ENCODE data around the gene RBM33.

Gene RBM33

GRCh38 chr7:155782466-155782865, 138.0 kb downstream of the RBM33 start:
- TF ChIP-seq TAF1 (IDR thresholded peaks at IDR 0.05; ENCODE audit: low read depth) (no peak), EGR1 (IDR thresholded peaks at IDR 0.05) (no peak), RAD21 (IDR thresholded peaks at IDR 0.05; ENCODE audit: low read depth) (no peak), CEBPB (IDR thresholded peaks at IDR 0.05) (no peak), ZBTB7A (IDR thresholded peaks at IDR 0.05; ENCODE audit: low read depth) (no peak), MAX (IDR thresholded peaks at IDR 0.05) (no peak), TEAD4 (IDR thresholded peaks at IDR 0.05) (no peak)

- no peak for TF ChIP-seq TEAD4 (IDR thresholded peaks at IDR 0.05)
Observed at GRCh38 chr7:155785536-155785935, 141.1 kb downstream of the RBM33 start.

DNA sequence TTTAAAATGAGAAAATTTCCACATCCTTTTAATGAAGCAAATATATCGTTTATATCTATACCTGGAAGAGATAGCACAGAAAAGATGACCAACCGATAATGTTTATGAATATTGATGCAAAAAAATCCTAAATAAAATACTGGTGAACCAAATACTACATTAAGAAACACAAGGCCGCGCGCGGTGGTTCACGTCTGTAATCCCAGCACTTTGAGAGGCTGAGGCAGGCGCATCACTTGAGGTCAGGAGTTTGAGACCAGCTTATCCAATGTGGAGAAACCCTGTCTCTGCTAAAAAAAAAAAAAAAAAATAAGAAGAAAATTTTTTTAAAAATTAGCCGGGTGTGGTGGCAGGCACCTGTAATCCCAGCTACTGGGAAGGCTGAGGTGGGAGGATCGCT, 142.0 kb downstream of the RBM33 start:
- TF ChIP-seq YY1 (IDR thresholded peaks at IDR 0.05; ENCODE audit: low read depth) (no peak), TAF1 (IDR thresholded peaks at IDR 0.05; ENCODE audit: low read depth) (no peak), NFIC (IDR thresholded peaks at IDR 0.05) (no peak), ZBTB7A (IDR thresholded peaks at IDR 0.05; ENCODE audit: low read depth) (no peak), CEBPB (IDR thresholded peaks at IDR 0.05) (no peak), EGR1 (IDR thresholded peaks at IDR 0.05) (no peak), TCF12 (IDR thresholded peaks at IDR 0.05; ENCODE audit: low read depth) (no peak), TEAD4 (IDR thresholded peaks at IDR 0.05) (no peak), USF1 (IDR thresholded peaks at IDR 0.05) (no peak), CREB1 (IDR thresholded peaks at IDR 0.05; ENCODE audit: low read depth) (no peak), EP300 (IDR thresholded peaks at IDR 0.05; ENCODE audit: borderline replicate concordance) (no peak), RAD21 (IDR thresholded peaks at IDR 0.05; ENCODE audit: low read depth) (no peak), REST (IDR thresholded peaks at IDR 0.05; ENCODE audit: low read depth) (no peak), MAX (IDR thresholded peaks at IDR 0.05) (no peak), FOXM1 (IDR thresholded peaks at IDR 0.05; ENCODE audit: borderline replicate concordance, low read depth) (no peak)

GRCh38 chr7:155787171-155787851, 142.8 kb downstream of the RBM33 start:
- TF ChIP-seq USF1 (IDR thresholded peaks at IDR 0.05), result no peak
- TF ChIP-seq TCF12 (IDR thresholded peaks at IDR 0.05; ENCODE audit: low read depth), result no peak
- TF ChIP-seq RAD21 (IDR thresholded peaks at IDR 0.05; ENCODE audit: low read depth), result no peak
- TF ChIP-seq REST (IDR thresholded peaks at IDR 0.05; ENCODE audit: low read depth), result no peak
- TF ChIP-seq FOXM1 (IDR thresholded peaks at IDR 0.05; ENCODE audit: borderline replicate concordance, low read depth), result no peak
- no peak for TF ChIP-seq TAF1 (IDR thresholded peaks at IDR 0.05; ENCODE audit: low read depth)
- TF ChIP-seq EGR1 (IDR thresholded peaks at IDR 0.05), result no peak
- TF ChIP-seq CREB1 (IDR thresholded peaks at IDR 0.05; ENCODE audit: low read depth), result no peak
- TF ChIP-seq ZBTB7A (IDR thresholded peaks at IDR 0.05; ENCODE audit: low read depth), result no peak
- no peak for TF ChIP-seq CEBPB (IDR thresholded peaks at IDR 0.05)

GRCh38 chr7:155788616-155789000, 144.1 kb downstream of the RBM33 start:
- TF ChIP-seq USF1 (IDR thresholded peaks at IDR 0.05) (no peak), ZBTB7A (IDR thresholded peaks at IDR 0.05; ENCODE audit: low read depth) (no peak)

GRCh38 chr7:155789001-155789725, 144.7 kb downstream of the RBM33 start:
- no peak for TF ChIP-seq TEAD4 (IDR thresholded peaks at IDR 0.05)
- TF ChIP-seq EP300 (IDR thresholded peaks at IDR 0.05; ENCODE audit: borderline replicate concordance), result no peak
